Adrenal gland (tissue), 12 donors: Measurements from ENCODE around the gene SLC36A3. TPM values are rescaled to one million over a fixed set of nuclear protein-coding genes. Genes with fewer than 3 reads are reported as not detected.
"Not testable (repeated sequence)": the region's sequence is repeated elsewhere in the genome, so short reads cannot be mapped to it uniquely, and the experiment has no call there.

Experiments
- DNase-seq, 7 donors: peaks; one replicate each; pipeline ENCODE4 v3.0.0-alpha.2; 2019 to 2020
- H3K27ac ChIP-seq, 5 donors: fragments of 200-600 bp; sonication (generic) in 4 of 5; 1 replicate in 3 of 5; 2 replicates in 2 of 5; pipeline versions ENCODE4 v1.5.1 to v1.8.0; 2016 to 2020; ENCODE audit warnings: mild to moderate bottlenecking in 1 of 5
- H3K27me3 ChIP-seq: fragments of 200-600 bp; 2 replicates; pipeline ENCODE4 v1.8.0; 2021
- H3K36me3 ChIP-seq, 2 donors: fragments of 200-600 bp; replicated peaks in 1 of 2; 1 replicate in 1 of 2; 2 replicates in 1 of 2; pipeline versions ENCODE4 v1.5.1 to v1.8.0; 2018 to 2022
- H3K4me1 ChIP-seq, 2 donors: fragments of 200-600 bp; replicated peaks in 1 of 2; 1 replicate in 1 of 2; 2 replicates in 1 of 2; pipeline versions ENCODE4 v1.5.1 to v1.8.0; 2018 to 2021
- H3K4me3 ChIP-seq, 4 donors: fragments of 200-600 bp; sonication (generic) in 3 of 4; one replicate each; pipeline ENCODE4 v1.5.1; 2016 to 2018
- H3K9me3 ChIP-seq, 3 donors: fragments of 200-600 bp; sonication (generic) in 1 of 3; replicated peaks in 1 of 3; 1 replicate in 2 of 3; 2 replicates in 1 of 3; pipeline versions ENCODE4 v1.5.1 to v1.8.0; 2016 to 2021
- POLR2A ChIP-seq, 2 donors: fragments of 450-650 bp; IDR thresholded peaks; one replicate each; pipeline ENCODE4 v1.6.1; 2017; ENCODE audit warnings: antibody characterized with exemption in 2 of 2, mild to moderate bottlenecking in 2 of 2, moderate library complexity in 1 of 2
- whole genome bisulfite sequencing, 4 donors: extraction: QIAGEN DNeasy Blood & Tissue Kit in 2 of 4; methylation state at CpG; one replicate each; pipeline versions ENCODE4 v1.1.5 to v1.1.7; 2013 to 2017; 5-methylcytosine and 5-hydroxymethylcytosine counted together
- intact Hi-C, 2 donors: fragments of 100-400 bp; cut with DNase I; formaldehyde crosslinking; loops; one replicate each; pipeline versions ENCODE4 v1.14.1 to v1.15.0; 2022 to 2023
- polyA plus RNA-seq, 3 donors: library from polyadenylated mRNA; stranded (reverse); fragments of 200-250 nt in 2 of 3; fragments of 350-450 nt in 1 of 3; fragmentation: Illumina TruSeq in 1 of 3; extraction: RNeasy Lipid Tissue Mini Kit (QIAGEN cat#74804) in 1 of 3; gene quantifications; one replicate each; pipeline ENCODE4 v1.2.3, GENCODE V29; 2013 to 2014
- total RNA-seq, 9 donors: library from RNA; depleted of rRNA in 4 of 9; stranded (reverse); fragments of >200 nt in 4 of 9; fragments of 120-200 nt in 1 of 9; fragmentation: NEBNext Ultra II Directional in 1 of 9; extraction: Animal tissue kit (Norgen Biotek cat#: 25700) in 1 of 9; gene quantifications; one replicate each; pipeline versions ENCODE4 v1.1.0 to v1.2.4, GENCODE V29; 2013 to 2023
- TF ChIP-seq, protein P1 (sequence below), 6 experiments: fragments of 450-650 bp in 4 of 6; fragments of 200-600 bp in 2 of 6; sonication (generic) in 1 of 6; IDR thresholded peaks; 1 replicate in 5 of 6; 2 replicates in 1 of 6; pipeline versions ENCODE4 v1.5.1 to v1.8.0; 2016 to 2021; ENCODE audit warnings: antibody characterized with exemption in 6 of 6, mild to moderate bottlenecking in 2 of 6, moderate library complexity in 1 of 6
- donor health status: healthy with polysubstance abuse.
- donor health status: Bipolar disorder and iron deficiency.
- donor health status: DM: yes; HTN: yes; CAD: no.
- donor health status: DM: no; HTN: no; CAD: no.
- donor health status: DM: no; HTN: no; CAD: no.
- donor health status: DM: yes; HTN: yes; CAD: no.

The SLC36A3 gene
- total and polyA plus RNA-seq, 12 donors: not detected

- no peaks in the 10 kb centered on the region for H3K27me3 ChIP-seq
- H3K4me1 ChIP-seq: no peaks in the 10 kb centered on the region
- no peak overlapping the region for H3K4me3 ChIP-seq
- no peaks in the 10 kb centered on the region for H3K36me3 ChIP-seq
- 87 to 95% (median 92%) methylated on average over 4 of the region's 4 CpGs for WGBS, 4 donors
- H3K9me3 ChIP-seq: no peaks in the 10 kb centered on the region
- intact Hi-C loops: loop anchor here in 1 of 2 donors (5.0 kb wide), 1 partner anchor 66 kb away; no protein-coding TSS in a partner anchor
- DNase-seq: no peak
- no peak overlapping the region for H3K27ac ChIP-seq
- no peak for TF ChIP-seq POLR2A (IDR thresholded peaks at IDR 0.05)
- TF ChIP-seq, protein P1, sequence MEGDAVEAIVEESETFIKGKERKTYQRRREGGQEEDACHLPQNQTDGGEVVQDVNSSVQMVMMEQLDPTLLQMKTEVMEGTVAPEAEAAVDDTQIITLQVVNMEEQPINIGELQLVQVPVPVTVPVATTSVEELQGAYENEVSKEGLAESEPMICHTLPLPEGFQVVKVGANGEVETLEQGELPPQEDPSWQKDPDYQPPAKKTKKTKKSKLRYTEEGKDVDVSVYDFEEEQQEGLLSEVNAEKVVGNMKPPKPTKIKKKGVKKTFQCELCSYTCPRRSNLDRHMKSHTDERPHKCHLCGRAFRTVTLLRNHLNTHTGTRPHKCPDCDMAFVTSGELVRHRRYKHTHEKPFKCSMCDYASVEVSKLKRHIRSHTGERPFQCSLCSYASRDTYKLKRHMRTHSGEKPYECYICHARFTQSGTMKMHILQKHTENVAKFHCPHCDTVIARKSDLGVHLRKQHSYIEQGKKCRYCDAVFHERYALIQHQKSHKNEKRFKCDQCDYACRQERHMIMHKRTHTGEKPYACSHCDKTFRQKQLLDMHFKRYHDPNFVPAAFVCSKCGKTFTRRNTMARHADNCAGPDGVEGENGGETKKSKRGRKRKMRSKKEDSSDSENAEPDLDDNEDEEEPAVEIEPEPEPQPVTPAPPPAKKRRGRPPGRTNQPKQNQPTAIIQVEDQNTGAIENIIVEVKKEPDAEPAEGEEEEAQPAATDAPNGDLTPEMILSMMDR (IDR thresholded peaks at IDR 0.05): no peak
These were observed 60.0 kb downstream of the SLC36A3 start for GRCh38 chr5:151243564-151243963.

DNA sequence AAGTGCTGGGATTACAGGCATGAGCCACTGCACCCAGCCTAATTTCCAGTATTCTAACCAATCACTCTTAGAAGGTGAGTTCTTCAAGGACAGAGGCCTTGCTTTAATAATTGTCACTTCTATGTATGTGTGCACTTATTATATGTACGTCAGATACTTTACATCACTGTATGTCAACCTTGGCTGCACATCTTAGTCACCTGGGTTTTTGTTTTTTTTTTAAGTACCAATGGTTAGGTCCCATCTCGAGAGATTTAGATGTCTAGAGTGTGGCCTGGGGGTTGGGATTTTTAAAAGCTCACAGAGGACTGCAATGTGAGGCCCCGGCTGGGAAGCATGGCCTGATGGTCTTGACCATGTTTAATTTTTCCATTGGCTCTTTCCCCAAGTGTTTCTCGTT, 60.4 kb downstream of the SLC36A3 start:
- TF ChIP-seq POLR2A (IDR thresholded peaks at IDR 0.05): no peak
- TF ChIP-seq, protein P1 (IDR thresholded peaks at IDR 0.05): no peak
- Histone ChIP-seq H3K36me3 (no peaks in the 10 kb centered on the region), H3K27ac (no peak overlapping the region), H3K27me3 (no peaks in the 10 kb centered on the region), H3K9me3 (no peaks in the 10 kb centered on the region), H3K4me3 (no peak overlapping the region), H3K4me1 (no peaks in the 10 kb centered on the region)
- DNase-seq: no peak
- intact Hi-C loops: loop anchor here in 1 of 2 donors (5.0 kb wide), 1 partner anchor 66 kb away; no protein-coding TSS in a partner anchor
- 87 to 97% (median 91%) methylated on average over 4 of the region's 4 CpGs for WGBS, 4 donors

DNA sequence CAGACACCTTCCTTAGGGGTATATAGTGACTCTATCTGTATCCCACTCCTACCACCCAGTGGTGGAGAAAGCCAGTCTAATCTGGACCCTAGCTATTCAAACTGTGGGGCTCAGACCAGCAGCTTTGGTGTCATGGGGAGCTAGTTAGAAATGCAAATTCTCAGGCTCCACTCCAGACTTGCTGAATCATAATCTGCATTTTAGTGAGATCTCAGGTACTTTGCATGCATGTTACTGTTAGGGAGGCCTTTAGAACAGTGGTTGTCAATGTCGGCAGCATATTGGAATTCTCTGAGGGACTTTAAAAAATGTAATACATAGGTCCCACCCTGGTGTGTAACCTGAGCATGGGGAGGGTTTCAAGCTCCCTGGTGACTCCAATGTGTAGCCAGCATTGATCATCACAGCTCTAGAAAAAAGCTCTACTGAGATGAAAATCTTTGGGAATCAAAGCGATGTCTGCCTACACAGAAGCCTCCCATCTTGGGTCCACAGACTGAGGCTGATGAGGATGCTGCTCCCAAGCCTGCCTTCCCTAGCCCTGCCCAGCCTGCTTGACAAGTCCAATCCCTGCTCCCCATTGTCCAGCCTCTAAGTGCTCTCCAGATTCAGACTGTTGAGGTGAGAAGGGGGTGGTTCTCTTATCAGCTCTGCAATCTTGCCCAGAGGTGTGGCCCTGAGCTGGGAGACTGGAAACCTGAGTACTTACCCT, 62.5 kb downstream of the SLC36A3 start:
- no peak overlapping the region for H3K4me3 ChIP-seq
- no peaks in the 10 kb centered on the region for H3K9me3 ChIP-seq
- no peaks in the 10 kb centered on the region for H3K36me3 ChIP-seq
- H3K27ac ChIP-seq: no peak overlapping the region
- whole genome bisulfite sequencing, 4 donors: 43 to 94% (median 87%) methylated on average over 1 to 2 of the region's 2 CpGs
- no peaks in the 10 kb centered on the region for H3K27me3 ChIP-seq
- no peak for TF ChIP-seq POLR2A (IDR thresholded peaks at IDR 0.05)
- TF ChIP-seq, protein P1 (IDR thresholded peaks at IDR 0.05): no peak
- no peak for DNase-seq
- no peaks in the 10 kb centered on the region for H3K4me1 ChIP-seq
- intact Hi-C loops: loop anchor here in 1 of 2 donors (5.0 kb wide), 1 partner anchor 64 kb away; no protein-coding TSS in a partner anchor

GRCh38 chr5:151240268-151240835, 63.2 kb downstream of the SLC36A3 start:
- H3K27me3 ChIP-seq, H3K4me1 ChIP-seq, DNase-seq, H3K9me3 ChIP-seq, H3K36me3 ChIP-seq, H3K4me3 ChIP-seq, H3K27ac ChIP-seq: not testable (repeated sequence)
- intact Hi-C loops: loop anchor here in 1 of 2 donors (5.0 kb wide), 1 partner anchor 63 kb away; no protein-coding TSS in a partner anchor
- 79 to 96% (median 87%) methylated on average over 10 of the region's 10 CpGs for WGBS, 4 donors
